Lower leg skin (tissue), 4 donors: ENCODE results near the gene SLC7A4. TPM values are rescaled to one million over a fixed set of nuclear protein-coding genes. Genes with fewer than 3 reads are reported as not detected.

ENCODE experiments used
- DNase-seq, 2 donors: peaks; one replicate each; pipeline ENCODE4 v3.0.0-alpha.2; 2019; ENCODE audit warnings: low spot score in 2 of 2
- H3K4me3 ChIP-seq: fragments of 200-600 bp; sonication (generic); 2 replicates; pipeline ENCODE4 v1.5.1; 2017; ENCODE audit warnings: mild to moderate bottlenecking, low read depth; ENCODE audit not compliant: poor library complexity, severe bottlenecking
- POLR2A ChIP-seq, 2 donors: fragments of 450-650 bp; IDR thresholded peaks; one replicate each; pipeline ENCODE4 v1.6.1; 2016 to 2017; ENCODE audit warnings: antibody characterized with exemption in 2 of 2, mild to moderate bottlenecking in 1 of 2, moderate library complexity in 1 of 2
- WGBS, 2 donors: methylation state at CpG; one replicate each; pipeline ENCODE4 v1.1.5; 2018; 5-methylcytosine and 5-hydroxymethylcytosine counted together
- intact Hi-C: fragments of 100-400 bp; cut with DNase I; formaldehyde crosslinking; loops from one replicate; pipeline ENCODE4 v1.15.0; 2023; ENCODE audit warnings: low total_unique reads
- total RNA-seq, 4 donors: library from RNA; depleted of rRNA; stranded (reverse); fragments of >200 nt; gene quantifications; one replicate each; pipeline ENCODE4 v1.1.0, GENCODE V29; 2016
- TF ChIP-seq, protein P1 (sequence below), 3 donors: fragments of 450-650 bp; IDR thresholded peaks; one replicate each; pipeline ENCODE4 v1.5.1; 2016; ENCODE audit warnings: antibody characterized with exemption in 3 of 3, mild to moderate bottlenecking in 3 of 3, moderate library complexity in 2 of 3

SLC7A4 gene
- total RNA-seq, 4 donors from 2014 or later, result 1.5 to 4.5 (median 2.8) TPM

DNA sequence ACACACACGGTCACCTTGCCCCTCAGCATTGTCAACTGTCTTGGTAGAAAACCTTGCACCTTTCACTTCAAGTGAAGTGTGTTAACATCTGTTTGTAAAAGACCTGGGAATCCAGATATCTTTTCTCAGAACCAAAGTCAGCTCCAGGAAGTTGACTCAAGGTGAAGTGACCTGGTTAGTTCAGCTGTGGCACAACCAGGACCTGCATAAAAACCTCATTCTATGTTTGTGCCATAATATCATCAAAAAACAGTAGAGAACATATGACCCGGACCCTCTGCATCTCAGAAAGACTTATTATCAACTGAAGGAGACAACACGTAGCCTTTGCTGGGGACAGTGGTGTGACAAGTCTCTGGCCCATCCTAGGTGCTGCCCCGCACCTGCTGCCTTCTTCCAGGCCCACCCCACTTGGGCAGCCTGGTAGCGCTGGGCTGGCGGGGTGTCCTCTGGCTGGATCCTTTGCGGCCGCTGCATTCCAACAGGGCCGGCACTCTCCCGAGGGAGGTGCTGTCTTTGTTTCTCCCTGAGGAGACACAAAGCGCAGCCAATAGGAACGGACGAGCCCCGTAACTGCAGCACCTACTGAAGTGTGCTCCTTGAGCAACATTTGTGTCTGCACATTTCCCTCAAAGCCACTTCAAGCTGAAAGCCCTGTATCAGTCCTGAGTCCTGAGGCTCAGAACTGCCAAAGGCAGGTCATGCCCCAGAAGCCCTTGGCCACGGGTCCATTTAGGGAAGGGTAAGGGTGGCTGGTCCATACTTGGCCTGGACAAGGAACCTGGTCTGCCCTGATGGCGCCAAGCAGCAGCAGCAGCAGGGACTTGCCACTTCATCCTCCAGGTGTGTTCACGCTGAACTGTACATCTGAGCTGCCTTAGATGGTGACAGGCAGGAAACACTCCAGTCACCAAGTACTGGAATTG lies 38.6 kb upstream of the SLC7A4 start:
- H3K4me3 ChIP-seq, result no peak overlapping the region
- WGBS, 2 donors, result 77 to 90% methylated on average over 15 to 17 of the region's 17 CpGs
- TF ChIP-seq, protein P1, sequence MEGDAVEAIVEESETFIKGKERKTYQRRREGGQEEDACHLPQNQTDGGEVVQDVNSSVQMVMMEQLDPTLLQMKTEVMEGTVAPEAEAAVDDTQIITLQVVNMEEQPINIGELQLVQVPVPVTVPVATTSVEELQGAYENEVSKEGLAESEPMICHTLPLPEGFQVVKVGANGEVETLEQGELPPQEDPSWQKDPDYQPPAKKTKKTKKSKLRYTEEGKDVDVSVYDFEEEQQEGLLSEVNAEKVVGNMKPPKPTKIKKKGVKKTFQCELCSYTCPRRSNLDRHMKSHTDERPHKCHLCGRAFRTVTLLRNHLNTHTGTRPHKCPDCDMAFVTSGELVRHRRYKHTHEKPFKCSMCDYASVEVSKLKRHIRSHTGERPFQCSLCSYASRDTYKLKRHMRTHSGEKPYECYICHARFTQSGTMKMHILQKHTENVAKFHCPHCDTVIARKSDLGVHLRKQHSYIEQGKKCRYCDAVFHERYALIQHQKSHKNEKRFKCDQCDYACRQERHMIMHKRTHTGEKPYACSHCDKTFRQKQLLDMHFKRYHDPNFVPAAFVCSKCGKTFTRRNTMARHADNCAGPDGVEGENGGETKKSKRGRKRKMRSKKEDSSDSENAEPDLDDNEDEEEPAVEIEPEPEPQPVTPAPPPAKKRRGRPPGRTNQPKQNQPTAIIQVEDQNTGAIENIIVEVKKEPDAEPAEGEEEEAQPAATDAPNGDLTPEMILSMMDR (IDR thresholded peaks at IDR 0.05), result no peak
- TF ChIP-seq POLR2A (IDR thresholded peaks at IDR 0.05), result no peak
- DNase-seq, result no peak
- intact Hi-C loops, result no loop called here

DNA sequence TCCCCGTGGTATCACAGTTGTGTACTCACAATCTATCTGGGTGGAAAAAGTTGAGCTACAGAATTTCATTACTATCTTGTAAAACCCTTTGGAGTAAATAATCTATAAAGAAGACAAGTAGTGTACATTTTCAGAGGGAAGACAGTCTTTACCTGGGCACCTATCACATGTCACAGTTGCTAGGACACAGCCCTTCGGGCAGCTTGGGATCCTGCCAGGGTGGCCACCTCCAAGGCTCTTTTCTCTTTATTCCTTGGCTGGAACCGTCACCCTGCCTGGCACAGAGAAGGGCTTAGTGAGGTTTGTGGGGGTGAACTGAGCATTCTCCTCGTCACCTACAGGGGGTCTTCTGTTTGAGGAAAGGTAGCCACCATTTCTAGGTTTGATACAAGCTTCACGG lies 37.0 kb upstream of the SLC7A4 start:
- 65 to 67% methylated on average over 5 of the region's 5 CpGs for WGBS, 2 donors
- intact Hi-C loops, result no loop called here
- no peak for DNase-seq
- no peak overlapping the region for H3K4me3 ChIP-seq
- TF ChIP-seq, protein P1 (IDR thresholded peaks at IDR 0.05), result no peak
- TF ChIP-seq POLR2A (IDR thresholded peaks at IDR 0.05), result no peak

DNA sequence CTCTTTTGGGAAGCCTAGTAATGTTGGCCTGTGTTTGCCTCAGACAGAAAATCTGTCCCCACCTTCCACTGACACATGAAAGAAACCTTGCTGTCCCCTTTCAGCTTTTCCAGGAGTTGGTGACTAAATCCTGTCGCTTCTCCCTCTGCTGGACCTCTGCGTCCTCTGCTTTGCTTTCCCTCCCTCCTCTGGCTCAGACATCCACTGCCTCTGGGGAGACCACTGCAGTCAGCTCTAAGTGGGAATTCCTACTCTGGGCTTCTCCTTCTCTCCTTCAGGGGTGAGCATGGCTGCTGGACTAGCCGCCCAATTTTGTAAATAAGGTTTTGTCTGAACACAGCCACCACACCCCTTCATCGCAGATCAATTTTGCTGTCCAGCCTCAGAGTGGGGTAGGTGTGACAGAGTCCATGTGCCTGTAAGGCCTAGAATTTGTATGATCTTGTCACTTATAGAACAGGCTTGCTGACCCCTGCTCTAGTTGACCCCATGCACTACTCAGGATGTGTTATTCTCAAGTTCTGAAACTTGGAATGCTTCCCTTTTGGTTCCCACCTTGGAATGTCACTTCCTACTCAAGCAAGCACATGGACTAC lies 36.4 kb upstream of the SLC7A4 start:
- intact Hi-C loops, result no loop called here
- WGBS, 2 donors, result 66 to 75% methylated on average over 4 of the region's 4 CpGs
- DNase-seq, result no peak
- TF ChIP-seq, protein P1 (IDR thresholded peaks at IDR 0.05), result no peak
- TF ChIP-seq POLR2A (IDR thresholded peaks at IDR 0.05), result no peak
- H3K4me3 ChIP-seq, result no peak overlapping the region

DNA sequence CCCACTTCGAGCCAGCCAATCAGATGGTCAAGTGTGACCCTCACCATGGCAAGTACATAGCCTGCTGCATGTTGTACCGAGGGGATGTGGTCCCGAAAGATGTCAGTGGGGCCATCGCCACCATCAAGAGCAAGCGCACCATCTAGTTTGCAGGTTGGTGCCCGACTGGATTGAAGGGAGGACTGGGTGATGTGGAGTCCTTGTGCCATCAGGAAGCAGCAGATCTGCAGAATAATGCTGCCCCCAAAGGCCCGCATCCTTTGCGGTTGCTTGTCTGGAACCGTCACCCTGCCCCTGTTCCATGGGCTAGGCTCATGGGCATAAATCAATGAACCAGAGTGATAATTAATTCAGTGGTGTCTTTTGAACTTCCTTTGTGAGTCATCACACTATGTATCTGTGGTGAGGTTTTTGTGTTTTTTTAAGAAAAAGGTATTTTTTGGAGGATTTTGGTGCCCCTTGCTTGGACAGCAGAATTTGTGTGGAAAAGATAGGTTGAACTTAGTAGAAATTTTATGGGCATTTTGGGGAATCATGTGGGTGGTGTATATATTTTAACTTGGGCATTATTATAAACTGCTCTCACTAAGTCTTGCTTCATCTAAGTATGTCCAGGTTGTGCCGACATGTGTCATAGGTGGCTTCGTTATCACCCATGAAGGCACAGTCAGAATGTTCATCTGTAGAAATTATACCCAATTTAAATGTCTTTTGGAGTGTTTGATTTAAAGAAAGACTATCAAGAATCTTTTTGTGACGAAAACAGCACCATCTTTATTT lies 35.7 kb upstream of the SLC7A4 start:
- WGBS, 2 donors, result 91% methylated on average over 12 of the region's 12 CpGs
- intact Hi-C loops, result no loop called here
- no peak for DNase-seq
- H3K4me3 ChIP-seq, result no peak overlapping the region
- TF ChIP-seq POLR2A (IDR thresholded peaks at IDR 0.05), result no peak
- TF ChIP-seq, protein P1 (IDR thresholded peaks at IDR 0.05), result no peak

DNA sequence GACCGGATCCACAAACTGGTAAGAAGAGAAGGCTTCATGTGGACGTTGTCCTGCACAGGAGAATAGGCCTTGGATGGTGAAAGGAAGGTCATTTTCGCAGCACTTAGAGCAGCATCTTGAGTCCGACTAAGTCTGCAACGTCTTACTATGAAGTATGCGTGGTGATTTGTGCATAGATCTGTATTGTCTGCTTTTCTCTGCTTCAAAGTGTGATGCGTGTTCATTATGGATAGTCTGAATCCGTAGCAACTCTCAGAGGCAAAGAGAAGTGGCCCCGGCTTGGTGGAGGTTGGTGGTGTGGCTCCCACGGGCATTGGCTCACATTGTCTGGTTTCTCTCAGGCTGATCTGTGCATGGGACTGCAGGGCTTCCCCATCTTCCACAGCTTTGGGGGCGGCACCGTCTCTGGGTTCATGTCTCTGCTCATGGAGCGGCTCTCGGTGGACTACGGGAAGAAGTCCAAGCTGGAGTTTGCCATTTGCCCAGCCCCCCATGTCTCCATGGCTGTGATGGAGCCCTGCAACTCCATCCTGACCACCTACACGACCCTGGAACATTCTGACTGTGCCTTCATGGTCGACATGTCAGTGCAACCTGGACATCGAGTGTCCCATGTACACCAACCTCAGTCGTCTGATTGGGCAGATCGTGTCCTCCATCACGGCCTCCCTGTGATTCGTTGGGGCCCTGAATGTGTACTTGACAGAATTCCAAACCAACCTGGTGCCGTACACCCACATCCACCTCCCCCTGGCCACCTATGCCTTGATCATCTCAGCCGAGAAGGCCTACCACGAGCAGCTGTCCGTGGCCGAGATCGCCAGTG lies 34.9 kb upstream of the SLC7A4 start:
- WGBS, 2 donors, result 91 to 93% methylated on average over 28 of the region's 28 CpGs
- TF ChIP-seq, protein P1 (IDR thresholded peaks at IDR 0.05), result no peak
- no peak for TF ChIP-seq POLR2A (IDR thresholded peaks at IDR 0.05)
- intact Hi-C loops, result no loop called here
- DNase-seq, result no peak
- H3K4me3 ChIP-seq, result no peak overlapping the region
